GM21447 (cell line): ENCODE results near the gene KPNA3.
"Not testable (repeated sequence)": the region's sequence is repeated elsewhere in the genome, so short reads cannot be mapped to it uniquely, and the experiment has no call there.

Experiments used
- ATAC-seq: cut with Tn5 transposase; IDR thresholded peaks from one replicate; pipeline ENCODE4 v1.9.1; 2021; ENCODE audit not compliant: unreplicated experiment

The KPNA3 gene

GRCh38 chr13:49807681-49808080 lies 15.2 kb upstream of the KPNA3 start:
- ATAC-seq, result no peak

- ATAC-seq, result no peak
Observed at GRCh38 chr13:49806126-49806536, 13.6 kb upstream of the KPNA3 start.

GRCh38 chr13:49803047-49803446 lies 10.6 kb upstream of the KPNA3 start:
- not testable (repeated sequence) for ATAC-seq

GRCh38 chr13:49802426-49802825 lies 9.9 kb upstream of the KPNA3 start:
- ATAC-seq, result no peak

GRCh38 chr13:49791711-49792549 lies 552 bp downstream of the KPNA3 start:
- peak; percentile 17 for ATAC-seq

- ATAC-seq, result no peak
Observed at GRCh38 chr13:49791315-49791710, 1.2 kb downstream of the KPNA3 start.

GRCh38 chr13:49789968-49790367 lies 2.5 kb downstream of the KPNA3 start:
- no peak for ATAC-seq

- ATAC-seq, result no peak
Observed at GRCh38 chr13:49786401-49787008, 6.0 kb downstream of the KPNA3 start.

- no peak for ATAC-seq
Observed at GRCh38 chr13:49784886-49785570, 7.5 kb downstream of the KPNA3 start.

- ATAC-seq, result no peak
Observed at GRCh38 chr13:49783865-49784264, 8.6 kb downstream of the KPNA3 start.

- ATAC-seq, result no peak
Observed at GRCh38 chr13:49782784-49783183, 9.7 kb downstream of the KPNA3 start.

- no peak for ATAC-seq
Observed at GRCh38 chr13:49781806-49782205, 10.7 kb downstream of the KPNA3 start.

- no peak for ATAC-seq
Observed at GRCh38 chr13:49779721-49780120, 12.8 kb downstream of the KPNA3 start.

- no peak for ATAC-seq
Observed at GRCh38 chr13:49777746-49778614, 14.5 kb downstream of the KPNA3 start.

- ATAC-seq, result no peak
Observed at GRCh38 chr13:49776871-49777270, 15.6 kb downstream of the KPNA3 start.

- no peak for ATAC-seq
Observed at GRCh38 chr13:49774376-49775005, 18.0 kb downstream of the KPNA3 start.

GRCh38 chr13:49772828-49773227 lies 19.7 kb downstream of the KPNA3 start:
- ATAC-seq, result no peak

- ATAC-seq, result not testable (repeated sequence)
Observed at GRCh38 chr13:49761811-49762210, 30.7 kb downstream of the KPNA3 start.

GRCh38 chr13:49760558-49760957 lies 31.9 kb downstream of the KPNA3 start:
- no peak for ATAC-seq

- ATAC-seq, result no peak
Observed at GRCh38 chr13:49759503-49759902, 33.0 kb downstream of the KPNA3 start.
